ENCODE data around the gene HIVEP2. TPM values are rescaled to one million over a fixed set of nuclear protein-coding genes. Genes with fewer than 3 reads are reported as not detected.

HIVEP2 gene
- total and polyA plus RNA-seq, 5 experiments from 2014 or later = 6.5 to 99.2 (median 17.1) TPM

DNA sequence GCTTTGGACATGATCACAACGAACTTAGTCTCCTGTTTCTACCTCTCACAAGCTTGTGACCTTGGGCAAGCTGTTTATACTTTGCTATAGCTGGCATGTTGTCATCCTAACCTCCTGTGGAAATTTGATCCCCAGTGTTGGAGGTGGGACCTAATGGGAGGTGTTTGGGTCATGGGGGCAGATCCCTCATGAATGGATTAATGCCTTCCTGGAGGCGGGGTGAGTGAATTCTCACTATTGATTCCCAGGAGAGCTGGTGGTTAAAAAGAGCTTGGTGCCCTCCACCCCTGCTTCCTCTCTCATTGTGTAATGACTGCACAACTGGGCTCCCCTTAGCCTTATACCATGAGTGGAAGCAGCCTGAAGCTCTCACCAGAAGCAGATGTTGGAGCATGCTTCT, 228.9 kb downstream of the HIVEP2 start:
- ATAC-seq (no peak), DNase-seq (no peak)
- Mint-ChIP-seq H3K4me3 (no peak overlapping the region), H3K27ac (peak overlapping the region in 1 of 10 donors; percentile 64), H3K36me3 (peaks cover 0 to 24% (median 23%) of the 10 kb centered on the region in 3 donors), H3K27me3 (no peaks in the 10 kb centered on the region), H3K4me1 (peaks cover 3 to 15% (median 6%) of the 10 kb centered on the region in 4 donors), H3K9me3 (peaks cover 9 to 34% (median 20%) of the 10 kb centered on the region in 9 donors)
- POLR2A ChIA-PET = interaction anchor here (1.0 kb wide), 1 partner anchor 18 kb away, joined by 3 read pairs; no protein-coding TSS in a partner anchor

DNA sequence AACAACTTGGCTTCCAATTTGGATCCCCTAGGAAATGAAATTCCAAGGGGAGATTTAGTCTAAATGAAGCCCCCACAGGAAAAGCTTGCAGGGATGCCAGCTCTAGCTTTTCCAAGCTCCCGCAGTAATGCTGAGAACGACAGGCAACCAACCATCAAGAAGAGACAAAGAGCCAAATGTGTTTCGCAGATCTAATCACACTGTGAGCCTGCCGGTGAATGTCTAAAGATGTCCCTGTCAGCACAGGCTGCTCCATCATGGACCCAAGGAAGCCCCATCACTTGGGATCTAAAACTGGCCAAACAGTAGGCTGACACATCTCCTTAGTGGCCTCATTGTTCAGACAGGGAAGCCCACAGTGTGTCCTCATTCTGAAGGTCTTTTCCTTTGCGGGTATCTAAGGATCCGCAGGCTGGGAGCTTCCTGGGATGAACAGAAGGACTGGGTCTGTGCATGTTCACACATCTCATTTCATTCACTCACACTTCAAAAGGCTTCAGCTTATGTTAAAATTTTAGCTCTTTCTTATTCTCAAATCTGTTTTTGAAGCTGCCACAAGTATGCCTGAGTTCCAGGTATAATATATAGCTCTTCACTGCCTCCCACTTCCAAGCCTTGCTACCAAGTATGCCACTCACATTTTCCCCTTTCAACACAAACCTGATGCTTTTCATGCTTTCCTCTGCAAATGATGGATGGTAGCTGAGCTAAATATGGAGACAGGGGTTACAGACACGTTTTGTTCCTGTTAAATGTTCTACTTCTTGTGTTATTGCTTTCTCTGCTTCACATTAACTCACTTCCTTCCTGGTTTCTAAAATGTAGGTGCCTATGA, 229.8 kb downstream of the HIVEP2 start:
- no peak overlapping the region for H3K4me3 Mint-ChIP-seq
- no peak overlapping the region for H3K27ac Mint-ChIP-seq
- ATAC-seq (no peak), DNase-seq (no peak)
- no peaks in the 10 kb centered on the region for H3K27me3 Mint-ChIP-seq
- H3K4me1 Mint-ChIP-seq = peaks cover 3 to 11% (median 6%) of the 10 kb centered on the region in 4 donors
- peaks cover 0 to 23% (median 19%) of the 10 kb centered on the region in 3 donors for H3K36me3 Mint-ChIP-seq
- POLR2A ChIA-PET = interaction anchor here (1.0 kb wide), 1 partner anchor 17 kb away, joined by 3 read pairs; no protein-coding TSS in a partner anchor
- H3K9me3 Mint-ChIP-seq = peaks cover 8 to 28% (median 19%) of the 10 kb centered on the region in 9 donors

DNA sequence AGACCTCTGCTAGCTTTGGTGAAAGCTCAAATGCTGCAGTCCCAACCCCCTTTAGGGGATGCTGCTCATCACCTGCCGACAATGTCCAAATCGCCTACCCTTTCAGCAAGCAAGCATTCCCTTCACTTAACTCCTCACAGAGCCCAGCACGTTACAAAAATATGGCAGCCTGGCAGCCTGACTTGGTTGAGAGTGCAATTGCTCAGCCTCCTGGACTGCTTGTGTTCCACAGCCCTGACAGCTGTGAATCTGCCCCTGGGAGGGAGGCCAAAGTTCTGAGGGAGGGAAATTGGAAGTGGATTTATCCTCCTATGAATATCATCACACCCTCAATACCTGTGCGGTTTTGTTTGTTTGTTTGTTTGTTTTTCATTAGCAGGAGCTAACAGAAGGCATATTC, 231.0 kb downstream of the HIVEP2 start:
- POLR2A ChIA-PET = no interaction called here
- Mint-ChIP-seq H3K9me3 (peaks cover 5 to 16% (median 7%) of the 10 kb centered on the region in 9 donors), H3K4me1 (peaks cover 3 to 11% (median 6%) of the 10 kb centered on the region in 4 donors), H3K27ac (peak overlapping the region in 1 of 10 donors; percentile 23), H3K4me3 (no peak overlapping the region), H3K27me3 (no peaks in the 10 kb centered on the region), H3K36me3 (peaks cover 0 to 15% (median 7%) of the 10 kb centered on the region in 3 donors)
- DNase-seq (no peak), ATAC-seq (no peak)

DNA sequence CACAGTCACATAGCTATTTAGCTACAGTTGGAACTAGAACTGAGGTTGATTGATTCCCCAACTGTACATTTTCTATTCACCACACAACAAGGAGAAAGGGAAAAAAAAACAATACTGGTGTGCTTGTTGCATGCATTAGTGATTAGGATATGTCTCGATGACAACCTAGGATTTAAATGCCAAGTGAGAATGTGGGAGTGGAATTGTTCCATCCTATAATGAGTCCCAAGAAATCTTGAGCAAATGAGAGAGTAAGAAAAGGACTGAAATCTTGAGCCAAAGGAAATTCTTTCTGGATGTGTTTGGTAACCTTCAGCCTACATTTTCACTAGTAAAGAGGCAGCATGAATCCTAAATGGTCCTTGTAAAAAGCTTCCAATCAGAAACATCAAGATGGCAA, 232.7 kb downstream of the HIVEP2 start:
- no peaks in the 10 kb centered on the region for H3K27me3 Mint-ChIP-seq
- no peak overlapping the region for H3K27ac Mint-ChIP-seq
- DNase-seq (no peak), ATAC-seq (no peak)
- peaks cover 0 to 3% (median 0%) of the 10 kb centered on the region in 3 donors for H3K36me3 Mint-ChIP-seq
- no peak overlapping the region for H3K4me3 Mint-ChIP-seq
- H3K9me3 Mint-ChIP-seq = peaks cover 0 to 4% (median 0%) of the 10 kb centered on the region in 9 donors
- peaks cover 3 to 14% (median 8%) of the 10 kb centered on the region in 4 donors for H3K4me1 Mint-ChIP-seq
- POLR2A ChIA-PET = no interaction called here

DNA sequence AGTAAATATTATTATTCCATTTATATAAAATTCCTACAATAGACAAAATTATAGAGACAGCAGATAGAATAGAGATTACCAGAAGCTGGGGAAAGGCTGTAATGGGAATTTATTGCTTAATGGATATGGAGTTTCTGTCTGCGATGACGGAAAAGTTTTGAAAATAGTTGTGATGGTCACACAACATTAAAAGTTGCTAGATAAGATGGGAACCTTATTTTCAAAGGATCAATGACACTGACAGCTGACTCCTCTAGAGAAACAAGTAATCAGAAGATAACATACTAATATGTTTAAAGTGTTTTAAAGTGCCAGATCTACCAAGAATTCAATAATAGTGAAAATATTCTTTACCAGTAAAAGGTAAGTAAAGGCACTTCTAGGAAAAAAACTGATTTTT, 236.3 kb downstream of the HIVEP2 start:
- Mint-ChIP-seq H3K27me3 (no peaks in the 10 kb centered on the region), H3K4me1 (peaks cover 3 to 18% (median 11%) of the 10 kb centered on the region in 4 donors), H3K36me3 (peaks cover 0 to 1% (median 0%) of the 10 kb centered on the region in 3 donors), H3K4me3 (no peak overlapping the region), H3K27ac (no peak overlapping the region), H3K9me3 (peaks cover 0 to 4% (median 0%) of the 10 kb centered on the region in 9 donors)
- ATAC-seq (no peak), DNase-seq (no peak)
- POLR2A ChIA-PET = no interaction called here

DNA sequence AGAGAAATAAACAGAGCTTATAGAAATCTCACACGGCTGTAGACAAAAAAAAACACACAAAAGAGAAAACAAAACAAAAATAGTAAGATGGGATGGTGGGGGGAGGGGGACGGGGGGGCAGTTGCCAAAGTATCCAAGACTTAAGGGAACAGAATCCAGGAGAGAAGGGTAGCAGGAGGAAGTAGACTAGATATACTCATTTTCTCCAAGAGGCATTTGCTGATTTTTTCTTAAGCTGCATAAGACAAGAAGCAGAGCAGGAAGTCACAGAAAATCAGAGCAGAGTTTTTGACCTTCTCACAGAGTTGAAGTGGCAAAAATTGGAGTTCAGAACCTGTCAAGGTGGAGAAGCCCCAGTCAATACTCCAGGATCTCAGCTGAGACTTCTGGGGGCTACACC, 237.7 kb downstream of the HIVEP2 start:
- POLR2A ChIA-PET = interaction anchor here (0.6 to 0.7 kb wide), 2 partner anchors 17 to 687 kb away, joined by 3 to 6 read pairs; no protein-coding TSS in a partner anchor
- H3K9me3 Mint-ChIP-seq = peaks cover 0 to 4% (median 0%) of the 10 kb centered on the region in 9 donors
- ATAC-seq (no peak), DNase-seq (no peak)
- H3K27ac Mint-ChIP-seq = peak overlapping the region in 1 of 10 donors; percentile 5
- H3K36me3 Mint-ChIP-seq = peaks cover 0 to 1% (median 0%) of the 10 kb centered on the region in 3 donors
- no peaks in the 10 kb centered on the region for H3K27me3 Mint-ChIP-seq
- peaks cover 3 to 27% (median 15%) of the 10 kb centered on the region in 4 donors for H3K4me1 Mint-ChIP-seq
- H3K4me3 Mint-ChIP-seq = no peak overlapping the region

DNA sequence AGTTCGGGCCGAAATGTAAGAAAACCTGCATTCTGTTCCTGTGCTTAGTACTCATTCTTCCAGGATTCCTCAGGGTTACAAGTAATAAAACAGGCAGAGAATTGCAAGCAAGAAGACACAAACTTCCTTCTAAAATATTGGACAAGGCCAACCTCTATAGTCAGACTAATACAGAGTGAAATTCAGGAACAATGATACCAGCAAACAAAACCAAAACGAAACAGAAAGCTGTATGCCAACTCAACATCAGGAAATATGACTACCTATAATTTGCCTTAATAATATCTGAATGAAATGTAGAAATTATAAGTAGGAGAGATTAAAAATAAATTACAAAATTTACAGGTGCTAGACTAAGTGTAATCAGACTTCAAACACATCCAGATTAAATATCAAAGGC, 238.8 kb downstream of the HIVEP2 start:
- ATAC-seq (no peak), DNase-seq (no peak)
- Mint-ChIP-seq H3K27ac (peak overlapping the region in 1 of 10 donors; percentile 42), H3K36me3 (no peaks in the 10 kb centered on the region), H3K4me1 (peaks cover 3 to 27% (median 15%) of the 10 kb centered on the region in 4 donors), H3K9me3 (peaks cover 0 to 2% (median 0%) of the 10 kb centered on the region in 9 donors), H3K4me3 (no peak overlapping the region), H3K27me3 (no peaks in the 10 kb centered on the region)
- POLR2A ChIA-PET = no interaction called here

DNA sequence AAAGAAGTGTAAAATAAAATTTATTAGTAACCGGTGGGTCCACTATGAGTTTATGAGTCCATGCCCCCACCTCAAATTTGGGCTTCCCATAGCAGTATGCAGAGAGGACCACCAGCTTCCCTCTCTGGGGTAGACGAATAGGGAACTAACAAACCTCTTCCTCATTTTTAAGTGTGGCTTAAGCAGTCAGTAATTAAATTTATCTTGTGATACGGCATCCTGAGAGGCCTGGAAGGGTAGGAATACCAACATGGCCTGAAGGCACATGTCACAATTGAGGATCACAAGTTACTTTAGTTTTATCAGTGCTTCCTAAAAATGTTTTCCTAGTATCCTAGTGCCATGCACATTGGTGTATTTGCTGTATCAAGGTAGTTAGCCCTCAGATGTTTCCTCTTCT, 239.9 kb downstream of the HIVEP2 start:
- POLR2A ChIA-PET = no interaction called here

DNA sequence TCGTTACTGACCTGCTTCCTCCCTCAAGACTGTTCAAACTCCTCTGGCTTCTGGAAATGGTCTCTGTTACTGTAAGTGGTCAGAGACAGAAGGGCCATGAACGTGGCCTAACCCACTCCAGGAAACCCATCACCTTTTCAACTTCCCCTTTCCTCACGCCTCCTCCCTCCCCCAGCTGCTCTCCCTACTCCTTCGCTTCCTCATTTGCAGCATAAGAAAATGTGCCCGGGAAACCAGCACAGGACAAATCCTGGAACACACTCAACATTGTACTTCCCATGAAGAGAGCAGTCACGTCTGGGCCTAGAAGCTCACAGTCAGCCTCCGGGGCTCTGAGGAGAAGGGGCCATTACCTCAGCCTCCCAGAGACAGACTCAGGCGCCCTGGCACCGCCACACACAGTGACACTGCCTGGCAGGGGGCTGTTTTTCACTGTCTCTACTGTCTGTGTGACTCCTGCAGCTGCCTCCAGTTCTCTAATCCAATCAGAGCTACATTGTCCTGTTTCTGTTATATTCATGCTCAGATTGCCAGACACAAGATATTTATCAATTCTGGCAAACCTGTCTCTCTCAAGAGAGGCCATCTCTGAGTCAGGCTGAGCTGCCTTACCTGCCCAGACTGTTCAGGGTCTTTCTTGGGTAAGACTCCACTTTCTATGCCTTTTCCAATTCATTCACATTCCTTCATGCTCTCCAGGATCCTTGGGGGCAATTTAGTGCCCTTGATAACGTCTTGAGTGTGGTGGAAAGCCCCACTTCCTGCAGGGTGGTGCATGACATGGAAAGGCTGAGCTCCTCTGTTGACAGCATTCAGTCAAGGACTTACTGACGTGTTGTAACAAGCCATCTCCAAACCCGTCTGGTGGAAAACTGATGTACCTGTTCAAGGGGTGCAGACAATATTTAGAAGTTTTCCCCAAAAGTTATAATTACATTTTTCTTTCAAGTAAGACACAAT, 242.2 kb downstream of the HIVEP2 start:
- Mint-ChIP-seq H3K27me3 (peaks cover 0 to 3% (median 0%) of the 10 kb centered on the region in 5 donors), H3K36me3 (no peaks in the 10 kb centered on the region), H3K4me3 (peak overlapping the region in 1 of 10 donors; percentile 4), H3K9me3 (no peaks in the 10 kb centered on the region), H3K27ac (peak overlapping the region in 4 of 10 donors; percentile 6 to 58 (median 35)), H3K4me1 (peaks cover 3 to 36% (median 17%) of the 10 kb centered on the region in 4 donors)
- peak in 1 of 2 donors; percentile 30 for ATAC-seq
- no peak for DNase-seq
- POLR2A ChIA-PET = no interaction called here

More for the DNA sequence above, 239.9 kb downstream of the HIVEP2 start:
- Mint-ChIP-seq H3K4me1 (peaks cover 3 to 31% (median 15%) of the 10 kb centered on the region in 4 donors), H3K27ac (no peak overlapping the region), H3K36me3 (no peaks in the 10 kb centered on the region), H3K27me3 (no peaks in the 10 kb centered on the region), H3K9me3 (peaks cover 0 to 1% (median 0%) of the 10 kb centered on the region in 9 donors), H3K4me3 (no peak overlapping the region)
- DNase-seq (no peak), ATAC-seq (no peak)

Other genes with a start within 250 kb of the HIVEP2 start
- 10 to 100 TPM in 1 of 2 experiments, 1 to 10 TPM in 1; 10.0 to 11.1 TPM for gene AIG1, start 115.7 kb upstream of the HIVEP2 start, total RNA-seq
- 10 to 100 TPM; 14.5 to 19.0 (median 15.8) TPM for gene AIG1, start 115.7 kb upstream of the HIVEP2 start, polyA plus RNA-seq